GM13977 (cell line): ENCODE results near the gene UGT1A6.
A peak's percentile ranks its signal among the peaks of the same experiment; 100 is the strongest.
"Not testable (repeated sequence)": the region's sequence is repeated elsewhere in the genome, so short reads cannot be mapped to it uniquely, and the experiment has no call there.

Experiments
- DNase-seq: peaks from one replicate; pipeline ENCODE4 v3.0.0; 2012; ENCODE audit warnings: low spot score
- CTCF ChIP-seq: IDR thresholded peaks from 2 replicates; pipeline ENCODE4 v1.5.1; 2012; ENCODE audit warnings: mild to moderate bottlenecking, control low read depth; ENCODE audit not compliant: insufficient read depth; ENCODE audit errors: extremely low read depth, missing control alignments
- in situ Hi-C: fragments of 300-500 bp; cut with MboI; formaldehyde crosslinking; loops from one replicate; pipeline ENCODE4 v1.12.0; 2022; ENCODE audit warnings: low sequenced_read_pairs, low pct_unique_long_range_greater_than_20kb, mixed read lengths, inconsistent platforms; ENCODE audit not compliant: unreplicated experiment

The UGT1A6 gene

GRCh38 chr2:233692648-233693047 is at the start of gene UGT1A6:
TSS of gene UGT1A6 (plus strand) at chr2:233692890. CDS start at chr2:233693005, 115 bp downstream.
- no peak for DNase-seq
- TF ChIP-seq CTCF: no peak
- in situ Hi-C loops: no loop called here

GRCh38 chr2:233643128-233643527 is 49.6 kb upstream of the UGT1A6 start:
- in situ Hi-C loops: no loop called here
- DNase-seq: no peak
- TF ChIP-seq CTCF: peak; percentile 18

- in situ Hi-C loops, DNase-seq: not testable (repeated sequence)
Measured at GRCh38 chr2:233646033-233646432, 46.7 kb upstream of the UGT1A6 start.

- in situ Hi-C loops: no loop called here
- TF ChIP-seq CTCF: no peak
- DNase-seq: no peak
Measured at GRCh38 chr2:233650981-233651380, 41.7 kb upstream of the UGT1A6 start.

- TF ChIP-seq CTCF: no peak
- in situ Hi-C loops: no loop called here
Measured at GRCh38 chr2:233651430-233651829, 41.3 kb upstream of the UGT1A6 start.

GRCh38 chr2:233654501-233654900 is 38.2 kb upstream of the UGT1A6 start:
- DNase-seq: no peak
- in situ Hi-C loops: no loop called here
- TF ChIP-seq CTCF: no peak

More at GRCh38 chr2:233651430-233651829, 41.3 kb upstream of the UGT1A6 start:
- no peak for DNase-seq

- TF ChIP-seq CTCF: no peak
- in situ Hi-C loops: no loop called here
- DNase-seq: no peak
Measured at GRCh38 chr2:233655043-233655442, 37.6 kb upstream of the UGT1A6 start.

GRCh38 chr2:233655943-233656342 is 36.7 kb upstream of the UGT1A6 start:
- in situ Hi-C loops, DNase-seq: not testable (repeated sequence)
